Placental pericyte (primary cell): ENCODE results near the gene CACNA2D4. TPM values are rescaled to one million over a fixed set of nuclear protein-coding genes. Genes with fewer than 3 reads are reported as not detected.

ENCODE experiments used
- total RNA-seq: library from RNA; depleted of rRNA; stranded (reverse); fragments of >200 nt; gene quantifications from 2 replicates; pipeline ENCODE4 v1.2.3, GENCODE V29; 2012

Gene CACNA2D4, protein sequence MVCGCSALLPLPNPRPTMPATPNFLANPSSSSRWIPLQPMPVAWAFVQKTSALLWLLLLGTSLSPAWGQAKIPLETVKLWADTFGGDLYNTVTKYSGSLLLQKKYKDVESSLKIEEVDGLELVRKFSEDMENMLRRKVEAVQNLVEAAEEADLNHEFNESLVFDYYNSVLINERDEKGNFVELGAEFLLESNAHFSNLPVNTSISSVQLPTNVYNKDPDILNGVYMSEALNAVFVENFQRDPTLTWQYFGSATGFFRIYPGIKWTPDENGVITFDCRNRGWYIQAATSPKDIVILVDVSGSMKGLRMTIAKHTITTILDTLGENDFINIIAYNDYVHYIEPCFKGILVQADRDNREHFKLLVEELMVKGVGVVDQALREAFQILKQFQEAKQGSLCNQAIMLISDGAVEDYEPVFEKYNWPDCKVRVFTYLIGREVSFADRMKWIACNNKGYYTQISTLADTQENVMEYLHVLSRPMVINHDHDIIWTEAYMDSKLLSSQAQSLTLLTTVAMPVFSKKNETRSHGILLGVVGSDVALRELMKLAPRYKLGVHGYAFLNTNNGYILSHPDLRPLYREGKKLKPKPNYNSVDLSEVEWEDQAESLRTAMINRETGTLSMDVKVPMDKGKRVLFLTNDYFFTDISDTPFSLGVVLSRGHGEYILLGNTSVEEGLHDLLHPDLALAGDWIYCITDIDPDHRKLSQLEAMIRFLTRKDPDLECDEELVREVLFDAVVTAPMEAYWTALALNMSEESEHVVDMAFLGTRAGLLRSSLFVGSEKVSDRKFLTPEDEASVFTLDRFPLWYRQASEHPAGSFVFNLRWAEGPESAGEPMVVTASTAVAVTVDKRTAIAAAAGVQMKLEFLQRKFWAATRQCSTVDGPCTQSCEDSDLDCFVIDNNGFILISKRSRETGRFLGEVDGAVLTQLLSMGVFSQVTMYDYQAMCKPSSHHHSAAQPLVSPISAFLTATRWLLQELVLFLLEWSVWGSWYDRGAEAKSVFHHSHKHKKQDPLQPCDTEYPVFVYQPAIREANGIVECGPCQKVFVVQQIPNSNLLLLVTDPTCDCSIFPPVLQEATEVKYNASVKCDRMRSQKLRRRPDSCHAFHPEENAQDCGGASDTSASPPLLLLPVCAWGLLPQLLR
- 0.22 and 2.3 TPM in 2 replicates for total RNA-seq

DNA sequence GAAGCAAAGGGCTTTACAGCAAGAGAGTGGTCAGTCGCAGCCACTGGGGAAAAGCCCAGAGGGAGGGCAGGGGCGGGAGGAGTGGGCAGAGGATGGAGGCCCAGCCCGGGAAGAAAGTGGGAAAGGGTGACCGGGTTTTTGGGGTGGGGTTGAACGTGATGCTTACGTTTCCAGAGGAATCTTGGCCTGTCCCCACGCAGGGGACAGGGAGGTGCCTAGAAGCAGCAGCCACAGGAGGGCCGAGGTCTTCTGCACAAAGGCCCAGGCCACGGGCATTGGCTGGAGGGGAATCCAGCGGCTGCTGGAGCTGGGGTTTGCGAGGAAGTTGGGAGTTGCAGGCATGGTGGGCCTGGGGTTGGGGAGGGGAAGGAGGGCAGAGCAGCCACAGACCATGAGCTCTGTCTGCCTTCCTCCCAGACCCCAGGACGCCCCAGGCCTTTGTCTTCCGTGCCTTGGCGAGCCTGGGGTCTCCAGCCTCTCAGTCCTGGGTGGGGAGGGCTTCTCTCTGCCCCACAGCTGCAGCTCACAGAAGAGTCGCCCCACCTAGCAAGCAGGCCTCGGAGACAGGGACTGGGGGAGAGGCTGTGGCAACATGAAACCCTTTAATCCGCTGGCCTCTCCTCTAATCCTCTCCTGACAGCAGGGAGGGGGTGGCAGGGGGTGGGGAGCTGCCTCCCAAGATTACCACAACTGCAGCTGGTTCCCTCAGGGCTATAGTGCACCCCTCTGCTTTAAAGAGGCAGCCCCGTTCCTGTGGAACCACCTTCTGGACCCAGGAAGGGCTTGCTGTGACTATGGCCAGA, at the start of gene CACNA2D4:
Gene CACNA2D4, minus strand, starts transcription at position 572 of the 803 bp plus-strand sequence. Its CDS starts 179 bp downstream, at position 393.

DNA sequence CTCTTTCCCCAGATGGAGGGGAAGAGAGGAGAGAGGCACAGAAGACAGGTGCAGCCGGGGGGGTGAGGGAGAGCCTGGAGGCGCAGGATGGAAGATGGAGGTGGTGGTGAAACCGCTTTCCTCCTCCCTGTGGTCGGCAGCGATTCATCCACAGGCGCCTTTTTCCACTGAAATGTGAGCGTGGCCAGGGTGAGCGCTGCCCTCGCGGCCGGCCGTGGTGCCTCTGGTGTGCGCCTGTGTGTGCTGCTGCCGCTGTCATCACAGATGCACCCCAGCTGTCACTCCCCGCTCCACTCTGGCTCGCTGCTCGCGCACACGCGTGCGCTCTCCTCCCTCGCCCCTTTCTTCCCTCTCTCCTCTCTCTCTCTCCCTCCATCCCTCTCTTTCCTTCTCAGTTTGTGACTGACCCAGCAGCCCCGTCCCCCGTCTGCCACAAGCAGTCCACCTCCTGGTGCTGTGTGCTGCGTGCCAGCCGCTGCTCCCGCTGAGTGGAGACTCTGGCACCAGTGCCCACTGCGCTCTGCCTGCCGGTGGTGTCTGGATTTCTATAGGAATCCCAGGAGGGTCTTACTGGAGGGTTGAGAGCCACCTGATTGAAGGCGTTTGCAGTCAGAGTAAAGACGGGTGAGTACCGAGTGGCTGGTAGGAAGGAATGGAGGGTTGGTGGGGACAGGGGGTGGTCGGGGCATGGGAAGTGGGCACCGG, 98.1 kb downstream of the CACNA2D4 start, which contains the start of gene LRTM2:
Gene LRTM2, plus strand, starts transcription at position 375 of the 705 bp plus-strand sequence. CDS start 7,584 bp downstream, outside the sequence.

Other genes with a start within 250 kb of the CACNA2D4 start
- 30.0 and 37.1 TPM in 2 replicates for gene ADIPOR2, start 227.6 kb downstream of the CACNA2D4 start, total RNA-seq
- gene LRTM2, start 98.1 kb downstream of the CACNA2D4 start, total RNA-seq: not detected in 2 replicates
- 15.1 and 20.3 TPM in 2 replicates for gene DCP1B, start 85.8 kb upstream of the CACNA2D4 start, total RNA-seq
- gene CACNA1C, start 134.3 kb upstream of the CACNA2D4 start, total RNA-seq: 2.4 and 3.6 TPM in 2 replicates